Ovary (tissue), 9 donors: ENCODE results near the gene NUDT7. TPM values are rescaled to one million over a fixed set of nuclear protein-coding genes. Genes with fewer than 3 reads are reported as not detected.

ENCODE experiments used
- DNase-seq, 5 donors: peaks; one replicate each; pipeline ENCODE4 v3.0.0-alpha.2; 2019 to 2020
- H3K27ac ChIP-seq, 2 donors: fragments of 200-600 bp; one replicate each; pipeline versions ENCODE4 v1.5.1 to v1.8.0; 2019 to 2022
- H3K27me3 ChIP-seq: fragments of 200-600 bp; one replicate; pipeline ENCODE4 v1.8.0; 2022
- H3K36me3 ChIP-seq: fragments of 200-600 bp; sonication (generic); one replicate; pipeline ENCODE4 v1.5.1; 2019
- H3K4me1 ChIP-seq: one replicate; pipeline ENCODE4 v1.8.1; 2013; ENCODE audit warnings: mild to moderate bottlenecking, moderate library complexity; ENCODE audit not compliant: insufficient read depth
- H3K4me3 ChIP-seq: fragments of 200-600 bp; sonication (generic); one replicate; pipeline ENCODE4 v1.5.1; 2017
- H3K9me3 ChIP-seq, 2 donors: fragments of 200-600 bp in 1 of 2; sonication (generic) in 1 of 2; one replicate each; pipeline versions ENCODE4 v1.5.1 to v1.8.1; 2013 to 2019; ENCODE audit warnings: mild to moderate bottlenecking in 1 of 2, moderate library complexity in 1 of 2
- CTCF ChIP-seq, 3 donors: fragments of 450-650 bp in 2 of 3; fragments of 200-600 bp in 1 of 3; IDR thresholded peaks; one replicate each; pipeline versions ENCODE4 v1.5.1 to v1.8.0; 2016 to 2022; ENCODE audit warnings: antibody characterized with exemption in 3 of 3, mild to moderate bottlenecking in 1 of 3
- EP300 ChIP-seq: sonication (generic); formaldehyde crosslinking; IDR thresholded peaks from one replicate; pipeline ENCODE4 v1.6.1; 2017; ENCODE audit warnings: antibody characterized with exemption
- POLR2A ChIP-seq: fragments of 450-650 bp; IDR thresholded peaks from one replicate; pipeline ENCODE4 v1.6.1; 2017; ENCODE audit warnings: antibody characterized with exemption, mild to moderate bottlenecking, moderate library complexity
- WGBS, 3 donors: extraction: QIAGEN DNeasy Blood & Tissue Kit in 1 of 3; methylation state at CpG; one replicate each; pipeline versions ENCODE4 v1.1.5 to v1.1.7; 2013 to 2017; 5-methylcytosine and 5-hydroxymethylcytosine counted together
- intact Hi-C, 4 donors: fragments of 100-400 bp; cut with DNase I; formaldehyde crosslinking; loops; one replicate each; pipeline versions ENCODE4 v1.11.0 to v1.15.1; 2022 to 2023
- polyA plus RNA-seq, 2 donors: library from polyadenylated mRNA; stranded (reverse); fragments of 200-250 nt in 1 of 2; fragments of 350-450 nt in 1 of 2; fragmentation: Illumina TruSeq in 1 of 2; extraction: RNeasy Lipid Tissue Mini Kit (QIAGEN cat#74804) in 1 of 2; gene quantifications; one replicate each; pipeline ENCODE4 v1.2.3, GENCODE V29; 2013 to 2014
- total RNA-seq, 7 donors: library from RNA; depleted of rRNA in 2 of 7; stranded (reverse); fragments of >200 nt in 2 of 7; fragmentation: NEBNext Ultra II Directional in 3 of 7; extraction: Animal tissue kit (Norgen Biotek cat#: 25700) in 3 of 7; gene quantifications; one replicate each; pipeline versions ENCODE4 v1.1.0 to v1.2.4, GENCODE V29; 2016 to 2023
- donor health status: DM: no; HTN: no; CAD: no; lungs with moderate emphysema.
- donor health status: DM: no; HTN: no; CAD: no.
- donor health status: Bipolar disorder and iron deficiency.
- donor health status: DM: yes; HTN: yes; CAD: no.
- donor health status: DM: no; HTN: no; CAD: no.
- donor health status: DM: yes; HTN: yes; CAD: no.

The NUDT7 gene
- total and polyA plus RNA-seq, 9 donors = 4.9 to 12.3 (median 5.8) TPM

GRCh38 chr16:77738706-77739558, 16.6 kb downstream of the NUDT7 start:
- Histone ChIP-seq H3K4me3 (no peak overlapping the region), H3K4me1 (no peaks in the 10 kb centered on the region), H3K27ac (no peak overlapping the region), H3K9me3 (no peaks in the 10 kb centered on the region), H3K27me3 (no peaks in the 10 kb centered on the region), H3K36me3 (no peaks in the 10 kb centered on the region)
- no peak for DNase-seq
- intact Hi-C loops = no loop called here
- WGBS, 3 donors = 73 to 82% (median 77%) methylated on average over 10 of the region's 10 CpGs
- TF ChIP-seq POLR2A (no peak), CTCF (IDR thresholded peaks at IDR 0.05) (no peak), EP300 (no peak)

- TF ChIP-seq CTCF (IDR thresholded peaks at IDR 0.05) (no peak), EP300 (no peak), POLR2A (no peak)
- no peak for DNase-seq
- WGBS, 3 donors = 36 to 57% (median 50%) methylated on average over 1 of the region's 1 CpG
Measured at GRCh38 chr16:77739559-77739892, 17.2 kb downstream of the NUDT7 start.

DNA sequence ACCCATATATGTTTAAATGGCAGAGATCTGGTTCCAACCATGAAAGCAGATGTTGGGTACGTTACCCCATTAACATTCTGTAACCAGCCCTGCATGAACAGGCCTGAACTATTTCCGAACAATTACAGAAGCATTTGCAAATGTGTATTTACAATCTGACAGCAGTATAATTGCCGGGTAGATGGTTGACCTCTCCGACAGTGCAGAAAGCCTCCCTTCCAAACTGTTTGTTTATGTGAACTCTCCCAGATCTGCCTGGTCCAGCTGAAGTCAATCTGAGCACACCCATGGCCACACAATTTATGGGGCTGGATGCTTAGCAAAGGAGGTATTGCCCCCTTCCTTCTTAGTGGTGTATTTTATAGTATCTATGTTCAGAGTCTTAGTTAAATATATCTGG, 21.8 kb downstream of the NUDT7 start:
- H3K4me3 ChIP-seq = no peak overlapping the region
- no peaks in the 10 kb centered on the region for H3K27me3 ChIP-seq
- WGBS, 3 donors = 33 to 35% (median 35%) methylated on average over 4 of the region's 4 CpGs
- no peaks in the 10 kb centered on the region for H3K4me1 ChIP-seq
- H3K36me3 ChIP-seq = no peaks in the 10 kb centered on the region
- H3K9me3 ChIP-seq = no peaks in the 10 kb centered on the region
- no peak for DNase-seq
- intact Hi-C loops = no loop called here
- no peak overlapping the region for H3K27ac ChIP-seq
- TF ChIP-seq CTCF (IDR thresholded peaks at IDR 0.05) = no peak
- no peak for TF ChIP-seq POLR2A
- TF ChIP-seq EP300 = no peak

More at GRCh38 chr16:77739559-77739892, 17.2 kb downstream of the NUDT7 start:
- Histone ChIP-seq H3K27ac (no peak overlapping the region), H3K4me1 (no peaks in the 10 kb centered on the region), H3K4me3 (no peak overlapping the region), H3K36me3 (no peaks in the 10 kb centered on the region), H3K9me3 (no peaks in the 10 kb centered on the region), H3K27me3 (no peaks in the 10 kb centered on the region)
- intact Hi-C loops = no loop called here

DNA sequence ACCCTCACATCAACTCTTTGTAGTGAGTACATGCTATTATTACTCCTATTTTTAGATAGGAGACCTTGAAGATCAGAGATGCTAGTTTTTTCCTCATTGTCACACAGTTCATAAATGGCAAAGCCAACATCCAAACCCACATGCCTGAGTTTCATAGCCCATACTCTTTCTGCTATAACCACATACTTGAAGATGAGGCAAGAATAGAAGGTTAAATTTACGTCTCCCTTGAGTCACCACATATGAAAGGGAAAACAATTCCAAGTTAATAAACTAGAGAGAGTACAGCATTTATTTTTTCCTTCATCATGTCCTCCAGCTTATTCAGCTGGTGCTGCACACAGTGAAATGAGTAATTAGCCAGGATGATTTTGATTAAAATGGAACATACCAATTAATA, 23.7 kb downstream of the NUDT7 start:
- 30 to 64% (median 53%) methylated on average over 1 of the region's 1 CpG for WGBS, 3 donors
- H3K4me1 ChIP-seq = no peaks in the 10 kb centered on the region

More for the DNA sequence above, 23.7 kb downstream of the NUDT7 start:
- Histone ChIP-seq H3K4me3 (no peak overlapping the region), H3K36me3 (no peaks in the 10 kb centered on the region), H3K27ac (no peak overlapping the region), H3K9me3 (no peaks in the 10 kb centered on the region), H3K27me3 (no peaks in the 10 kb centered on the region)
- TF ChIP-seq POLR2A (no peak), CTCF (IDR thresholded peaks at IDR 0.05) (no peak), EP300 (no peak)
- intact Hi-C loops = no loop called here
- no peak for DNase-seq
